Stomach (tissue), 4 donors: ENCODE data around the gene CHCHD3.

Experiments used
- CTCF ChIP-seq, 7 experiments: fragments of 450-650 bp in 4 of 7; fragments of 200-600 bp in 3 of 7; sonication (generic) in 3 of 7; IDR thresholded peaks; one replicate each; pipeline ENCODE4 v1.5.1; 2016 to 2019; ENCODE audit warnings: antibody characterized with exemption in 7 of 7, control low read depth in 2 of 7, mild to moderate bottlenecking in 1 of 7
- EP300 ChIP-seq: sonication (generic); formaldehyde crosslinking; IDR thresholded peaks from one replicate; pipeline ENCODE4 v1.6.1; 2017; ENCODE audit warnings: antibody characterized with exemption
- POLR2A ChIP-seq, 4 donors: fragments of 450-650 bp; IDR thresholded peaks; one replicate each; pipeline ENCODE4 v1.6.1; 2016; ENCODE audit warnings: antibody characterized with exemption in 4 of 4, control low read depth in 2 of 4, mild to moderate bottlenecking in 1 of 4, moderate library complexity in 1 of 4
- POLR2AphosphoS5 ChIP-seq, 3 donors: sonication (generic); formaldehyde crosslinking; IDR thresholded peaks; one replicate each; pipeline ENCODE4 v1.6.1; 2016; ENCODE audit warnings: antibody characterized with exemption in 3 of 3

- TF ChIP-seq POLR2A (IDR thresholded peaks at IDR 0.05) = no peak
- no peak for TF ChIP-seq CTCF (IDR thresholded peaks at IDR 0.05)
- no peak for TF ChIP-seq EP300
- TF ChIP-seq POLR2AphosphoS5 (IDR thresholded peaks at IDR 0.05) = no peak
Measured at GRCh38 chr7:132959891-132960290, 122.0 kb downstream of the CHCHD3 start.
